Lower leg skin (tissue), 3 donors: ENCODE measurements around the gene MCF2.

Experiments
- POLR2A ChIP-seq, 2 donors: fragments of 450-650 bp; IDR thresholded peaks; one replicate each; pipeline ENCODE4 v1.6.1; 2016 to 2017; ENCODE audit warnings: antibody characterized with exemption in 2 of 2, mild to moderate bottlenecking in 1 of 2, moderate library complexity in 1 of 2
- TF ChIP-seq, protein P1 (sequence below), 3 donors: fragments of 450-650 bp; IDR thresholded peaks; one replicate each; pipeline ENCODE4 v1.5.1; 2016; ENCODE audit warnings: antibody characterized with exemption in 3 of 3, mild to moderate bottlenecking in 3 of 3, moderate library complexity in 2 of 3

DNA sequence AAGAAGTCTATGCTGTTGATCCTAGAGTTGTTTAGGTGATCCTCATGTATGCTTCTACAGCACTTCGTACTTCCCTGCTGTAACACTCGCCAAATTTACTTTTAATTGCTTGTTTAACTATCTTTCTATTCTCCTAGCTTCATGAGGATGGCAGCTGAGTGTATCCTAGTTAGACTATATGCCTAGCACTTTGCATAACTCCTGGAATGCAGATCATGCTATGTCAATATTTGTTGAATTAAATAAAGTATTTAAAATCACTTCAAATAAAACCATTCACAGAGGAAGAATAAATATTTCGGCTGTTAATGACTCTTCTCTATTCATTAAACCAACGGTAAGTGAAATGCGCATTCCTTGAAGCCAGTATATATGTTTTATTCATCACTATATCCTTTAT, 122.4 kb downstream of the MCF2 start:
- TF ChIP-seq, protein P1, sequence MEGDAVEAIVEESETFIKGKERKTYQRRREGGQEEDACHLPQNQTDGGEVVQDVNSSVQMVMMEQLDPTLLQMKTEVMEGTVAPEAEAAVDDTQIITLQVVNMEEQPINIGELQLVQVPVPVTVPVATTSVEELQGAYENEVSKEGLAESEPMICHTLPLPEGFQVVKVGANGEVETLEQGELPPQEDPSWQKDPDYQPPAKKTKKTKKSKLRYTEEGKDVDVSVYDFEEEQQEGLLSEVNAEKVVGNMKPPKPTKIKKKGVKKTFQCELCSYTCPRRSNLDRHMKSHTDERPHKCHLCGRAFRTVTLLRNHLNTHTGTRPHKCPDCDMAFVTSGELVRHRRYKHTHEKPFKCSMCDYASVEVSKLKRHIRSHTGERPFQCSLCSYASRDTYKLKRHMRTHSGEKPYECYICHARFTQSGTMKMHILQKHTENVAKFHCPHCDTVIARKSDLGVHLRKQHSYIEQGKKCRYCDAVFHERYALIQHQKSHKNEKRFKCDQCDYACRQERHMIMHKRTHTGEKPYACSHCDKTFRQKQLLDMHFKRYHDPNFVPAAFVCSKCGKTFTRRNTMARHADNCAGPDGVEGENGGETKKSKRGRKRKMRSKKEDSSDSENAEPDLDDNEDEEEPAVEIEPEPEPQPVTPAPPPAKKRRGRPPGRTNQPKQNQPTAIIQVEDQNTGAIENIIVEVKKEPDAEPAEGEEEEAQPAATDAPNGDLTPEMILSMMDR (IDR thresholded peaks at IDR 0.05): no peak
- no peak for TF ChIP-seq POLR2A (IDR thresholded peaks at IDR 0.05)
